Calu3 (cell line): Measurements from ENCODE around the gene FBXO34. TPM values are rescaled to one million over a fixed set of nuclear protein-coding genes. Genes with fewer than 3 reads are reported as not detected.

Experiments
- BruUV-seq: library from RNA; stranded (reverse); fragments of 400-500 nt; replicated peaks from 2 replicates; lab custom pipeline; 2021; lab: Mats Ljungman, UMichigan
- CTCF ChIA-PET: fragments of 300-600 bp; sonication (Branson Sonifier 250); formaldehyde crosslinking; loops from one replicate; lab custom pipeline; 2022; ENCODE audit warnings: antibody characterized with exemption; lab: Charles Lee
- DNase-seq: peaks from one replicate; pipeline ENCODE4 v3.0.0; 2022
- H3K27ac Mint-ChIP-seq: one replicate; pipeline ENCODE4 v1.8.0; 2022; ENCODE audit warnings: mixed read lengths; ENCODE audit not compliant: unreplicated experiment
- H3K27me3 Mint-ChIP-seq: one replicate; pipeline ENCODE4 v1.8.0; 2022; ENCODE audit warnings: mixed read lengths; ENCODE audit not compliant: unreplicated experiment
- H3K36me3 Mint-ChIP-seq: one replicate; pipeline ENCODE4 v1.8.0; 2022; ENCODE audit warnings: mild to moderate bottlenecking, moderate library complexity, mixed read lengths; ENCODE audit not compliant: insufficient read depth, unreplicated experiment
- H3K4me1 Mint-ChIP-seq: one replicate; pipeline ENCODE4 v1.8.0; 2022; ENCODE audit warnings: mild to moderate bottlenecking, low read depth, mixed read lengths; ENCODE audit not compliant: unreplicated experiment
- H3K4me3 Mint-ChIP-seq: one replicate; pipeline ENCODE4 v1.8.0; 2022; ENCODE audit warnings: mild to moderate bottlenecking, low read depth, moderate library complexity, mixed read lengths; ENCODE audit not compliant: unreplicated experiment
- H3K9me3 Mint-ChIP-seq: one replicate; pipeline ENCODE4 v1.8.0; 2022; ENCODE audit warnings: low read depth, mixed read lengths; ENCODE audit not compliant: unreplicated experiment
- CTCF ChIP-seq: fragments of 200-600 bp; IDR thresholded peaks from one replicate; pipeline ENCODE4 v1.8.0; 2022; ENCODE audit warnings: antibody characterized with exemption; ENCODE audit not compliant: unreplicated experiment
- intact Hi-C: fragments of 100-400 bp; cut with micrococcal nuclease; formaldehyde crosslinking; loops from one replicate; pipeline ENCODE4 v1.10.0; 2022; ENCODE audit not compliant: unreplicated experiment
- total RNA-seq: library from RNA; stranded (reverse); gene quantifications from 2 replicates; pipeline ENCODE4 v1.2.3, GENCODE V29; 2022

FBXO34 gene
- total RNA-seq, 1 experiment from 2014 or later = 30.0 TPM

- no peak for TF ChIP-seq CTCF
- H3K36me3 Mint-ChIP-seq = peaks cover 14% of the 10 kb centered on the region
- H3K27ac Mint-ChIP-seq = no peak overlapping the region
- H3K4me3 Mint-ChIP-seq = no peak overlapping the region
- no peaks in the 10 kb centered on the region for H3K9me3 Mint-ChIP-seq
- intact Hi-C loops = no loop called here
- peaks cover 3% of the 10 kb centered on the region for H3K4me1 Mint-ChIP-seq
- DNase-seq = no peak
- CTCF ChIA-PET = no interaction called here
- BruUV-seq = no TSS peak
- no peaks in the 10 kb centered on the region for H3K27me3 Mint-ChIP-seq
Measured at GRCh38 chr14:55359307-55359706, 88.1 kb downstream of the FBXO34 start.

GRCh38 chr14:55361190-55361589 lies 90.0 kb downstream of the FBXO34 start:
- intact Hi-C loops = no loop called here
- TF ChIP-seq CTCF = no peak
- peaks cover 15% of the 10 kb centered on the region for H3K36me3 Mint-ChIP-seq
- DNase-seq = no peak
- H3K27me3 Mint-ChIP-seq = no peaks in the 10 kb centered on the region
- H3K4me1 Mint-ChIP-seq = no peaks in the 10 kb centered on the region
- H3K27ac Mint-ChIP-seq = no peak overlapping the region
- CTCF ChIA-PET = interaction anchor here (0.7 kb wide), 1 partner anchor 147 kb away, joined by 5 read pairs; no protein-coding TSS in a partner anchor
- no TSS peak for BruUV-seq
- no peak overlapping the region for H3K4me3 Mint-ChIP-seq
- no peaks in the 10 kb centered on the region for H3K9me3 Mint-ChIP-seq

GRCh38 chr14:55366271-55366670 lies 95.0 kb downstream of the FBXO34 start:
- CTCF ChIA-PET = no interaction called here
- Mint-ChIP-seq H3K9me3 (no peaks in the 10 kb centered on the region), H3K4me3 (no peak overlapping the region), H3K36me3 (peaks cover 18% of the 10 kb centered on the region), H3K27ac (no peak overlapping the region), H3K27me3 (no peaks in the 10 kb centered on the region), H3K4me1 (no peaks in the 10 kb centered on the region)
- DNase-seq = no peak
- no TSS peak for BruUV-seq
- intact Hi-C loops = no loop called here
- no peak for TF ChIP-seq CTCF

GRCh38 chr14:55370883-55371455 lies 99.7 kb downstream of the FBXO34 start:
- Mint-ChIP-seq H3K4me1 (no peaks in the 10 kb centered on the region), H3K36me3 (peaks cover 10% of the 10 kb centered on the region), H3K27me3 (no peaks in the 10 kb centered on the region), H3K27ac (no peak overlapping the region), H3K9me3 (no peaks in the 10 kb centered on the region), H3K4me3 (no peak overlapping the region)
- DNase-seq = no peak
- no peak for TF ChIP-seq CTCF
- intact Hi-C loops = no loop called here
- CTCF ChIA-PET = no interaction called here
- BruUV-seq = no TSS peak
